Activated CD4-positive, CD25-positive, alpha-beta regulatory T cell treated with anti-CD3 and anti-CD28 coated beads, Interleukin-2, amount 50 U/mL, for 24 hours (primary cell): ENCODE results near the gene HTR4.
"Not testable (repeated sequence)": the region's sequence is repeated elsewhere in the genome, so short reads cannot be mapped to it uniquely, and the experiment has no call there.

ENCODE experiments used
- ATAC-seq, 2 donors: fragments of 150-1000 bp; cut with Tn5 transposase; one replicate each; pipeline ENCODE4 v1.10.0; 2021; ENCODE audit warnings: mild to moderate bottlenecking in 1 of 2, moderate library complexity in 1 of 2

HTR4 gene, protein sequence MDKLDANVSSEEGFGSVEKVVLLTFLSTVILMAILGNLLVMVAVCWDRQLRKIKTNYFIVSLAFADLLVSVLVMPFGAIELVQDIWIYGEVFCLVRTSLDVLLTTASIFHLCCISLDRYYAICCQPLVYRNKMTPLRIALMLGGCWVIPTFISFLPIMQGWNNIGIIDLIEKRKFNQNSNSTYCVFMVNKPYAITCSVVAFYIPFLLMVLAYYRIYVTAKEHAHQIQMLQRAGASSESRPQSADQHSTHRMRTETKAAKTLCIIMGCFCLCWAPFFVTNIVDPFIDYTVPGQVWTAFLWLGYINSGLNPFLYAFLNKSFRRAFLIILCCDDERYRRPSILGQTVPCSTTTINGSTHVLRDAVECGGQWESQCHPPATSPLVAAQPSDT

DNA sequence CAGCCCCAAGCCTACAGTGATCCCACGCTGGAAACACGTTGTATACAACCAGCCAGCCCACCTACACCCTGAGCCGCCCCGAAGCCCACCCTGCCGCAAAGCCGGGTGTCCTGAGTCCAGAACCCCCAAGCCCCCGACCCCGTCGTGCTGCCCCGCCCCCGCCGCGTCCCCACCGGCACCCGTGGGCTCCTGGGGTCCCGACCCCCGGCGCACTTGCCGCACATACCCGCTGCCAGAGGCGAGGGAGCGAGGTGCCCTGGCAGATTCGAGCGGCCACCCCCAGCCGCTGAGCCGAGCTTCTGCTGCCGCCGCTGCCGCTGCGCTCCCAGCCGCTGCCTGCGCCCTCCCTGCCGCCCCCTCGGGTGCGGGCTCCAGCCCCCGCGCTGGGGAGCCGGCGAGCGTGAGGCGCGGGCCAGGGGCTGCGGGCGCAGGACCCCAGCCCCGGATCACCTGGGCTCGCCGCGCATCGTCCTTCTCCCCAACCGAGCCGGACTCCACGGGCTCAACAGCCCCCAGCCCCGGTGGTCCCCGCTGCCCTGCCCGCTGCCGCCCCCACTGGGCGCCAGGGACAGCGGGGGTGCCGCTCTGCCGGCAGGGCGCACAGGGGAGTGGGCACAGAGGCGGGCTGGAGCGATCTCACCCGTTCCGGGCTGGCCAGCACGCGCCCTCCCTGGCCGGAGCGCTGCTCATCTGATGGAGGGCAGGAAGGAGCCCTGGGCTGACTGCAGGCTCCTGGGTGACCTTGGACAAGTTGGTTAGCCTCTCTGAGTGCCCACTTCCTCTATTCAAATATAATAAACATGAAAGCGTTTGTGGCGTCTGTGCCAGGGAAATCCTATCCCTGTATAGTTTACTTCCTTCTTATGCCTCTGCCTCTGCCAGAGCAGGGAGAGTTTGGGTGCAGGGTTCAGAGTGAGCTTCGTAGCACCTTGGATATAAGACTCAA lies at the start of gene HTR4:
HTR4 (minus strand) TSS at position 692 of the 946 bp plus-strand sequence. CDS start 17,513 bp downstream, outside the sequence.
- no peak for ATAC-seq

DNA sequence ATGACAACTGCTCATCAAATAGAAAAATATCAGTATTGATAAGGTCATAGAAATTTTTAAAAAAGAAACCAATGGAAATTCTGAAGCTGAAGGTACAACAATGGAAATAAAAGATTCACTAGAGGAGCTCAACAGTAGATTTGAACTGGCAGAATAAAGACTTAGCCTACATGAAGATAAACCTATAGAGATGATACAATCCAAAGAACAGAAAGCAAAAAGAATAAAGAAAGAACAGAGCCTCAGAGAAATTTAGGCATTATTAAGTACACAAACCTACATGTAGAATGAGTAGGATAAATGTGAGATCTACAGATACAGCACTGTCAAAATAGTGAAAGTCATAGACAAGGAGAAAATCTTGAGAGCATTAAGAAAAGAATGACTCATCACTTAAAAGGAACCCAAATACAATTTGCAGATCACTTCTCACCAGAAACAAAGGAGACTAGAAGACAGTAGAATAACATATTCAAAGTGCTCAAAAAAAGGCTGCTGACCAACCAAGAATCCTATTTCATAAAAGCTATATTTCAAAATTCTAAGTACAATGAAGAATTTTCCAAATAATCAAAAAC lies 47.8 kb upstream of the HTR4 start:
- no peak for ATAC-seq

DNA sequence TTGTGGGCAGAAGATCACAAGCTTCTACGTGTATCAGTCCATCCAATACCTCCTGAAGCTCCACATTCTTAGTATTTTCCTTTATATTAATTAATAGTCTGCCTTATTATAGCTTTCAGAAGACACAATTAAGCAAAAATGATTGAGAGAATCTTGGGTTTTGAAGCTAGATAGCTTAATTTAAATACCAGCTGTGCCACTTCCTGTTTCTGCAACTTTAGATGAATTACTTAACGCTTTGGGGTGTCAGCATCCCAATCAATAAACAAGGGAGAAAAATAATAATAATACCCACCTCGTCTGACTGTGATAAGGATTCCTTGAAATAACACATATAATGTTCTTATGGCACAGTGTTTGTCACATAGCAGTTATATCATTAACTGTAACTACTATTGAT lies 44.7 kb upstream of the HTR4 start:
- no peak for ATAC-seq

DNA sequence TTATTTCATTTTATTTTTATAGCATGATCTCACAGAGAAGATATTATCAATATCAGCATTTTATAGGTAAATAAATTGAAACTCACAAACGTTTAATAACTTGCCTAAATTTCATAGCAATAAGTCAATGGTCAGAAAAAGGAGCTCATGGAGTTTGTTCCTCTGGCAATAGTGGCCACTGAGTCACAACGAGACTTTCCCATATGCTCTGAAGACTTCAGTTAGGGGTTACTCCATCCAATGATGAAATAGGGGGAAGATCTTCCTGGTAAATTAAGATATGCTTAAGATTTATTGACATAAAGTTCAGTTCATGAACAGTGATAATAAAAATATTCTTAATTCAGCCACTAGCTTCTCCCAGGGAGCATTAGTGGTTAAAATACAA lies 43.5 kb upstream of the HTR4 start:
- no peak for ATAC-seq

DNA sequence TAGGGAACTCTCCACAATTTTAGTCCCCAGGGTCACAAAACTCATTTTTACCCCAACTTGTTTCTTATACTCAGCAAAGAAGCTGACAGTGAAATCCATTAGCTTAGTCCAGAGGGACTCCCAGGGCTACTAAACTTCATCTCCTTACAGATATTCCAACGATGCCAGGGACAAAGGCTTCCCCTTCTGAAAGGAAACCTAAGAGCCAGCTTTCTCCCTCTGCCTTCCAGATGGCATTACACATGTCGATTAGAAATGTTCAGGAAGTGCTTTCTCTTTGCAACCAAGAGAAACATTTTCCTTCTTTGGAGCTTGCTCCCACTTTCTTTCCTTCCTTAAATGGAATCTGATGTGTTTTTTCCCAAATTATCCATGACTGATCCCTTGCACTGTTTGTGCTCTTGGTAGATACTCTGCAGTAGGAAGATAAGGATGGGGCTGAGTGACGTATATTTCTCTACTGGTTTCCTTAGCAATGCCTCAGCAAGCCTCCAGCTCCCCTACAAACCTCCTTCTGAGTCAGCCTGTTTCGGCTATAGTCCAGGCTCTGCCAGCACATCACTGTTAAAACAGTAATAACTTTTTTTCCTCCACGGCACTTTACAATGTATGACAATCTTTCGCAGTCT lies 43.0 kb upstream of the HTR4 start:
- no peak for ATAC-seq

- ATAC-seq = no peak
Observed at GRCh38 chr5:148696187-148697036, 42.1 kb upstream of the HTR4 start.

- no peak for ATAC-seq
Observed at GRCh38 chr5:148690945-148691344, 36.6 kb upstream of the HTR4 start.

DNA sequence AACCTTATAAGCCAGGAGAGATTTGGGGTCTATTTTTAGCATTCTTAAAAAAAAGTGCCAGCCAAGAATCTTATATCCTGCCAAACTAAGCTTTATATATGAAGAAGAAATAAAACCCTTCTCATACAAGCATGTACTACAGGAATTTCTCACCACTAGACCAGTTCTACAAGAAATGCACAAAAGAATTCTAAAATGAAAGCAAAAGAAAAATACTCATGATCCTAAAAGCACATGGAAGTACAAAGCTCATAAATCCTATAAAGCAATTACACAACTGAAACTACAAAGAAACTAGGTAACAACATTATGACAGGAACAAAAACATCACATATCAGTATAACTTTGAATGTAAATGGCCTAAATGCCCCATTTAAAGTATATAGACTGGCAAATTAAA lies 34.5 kb upstream of the HTR4 start:
- ATAC-seq = no peak

DNA sequence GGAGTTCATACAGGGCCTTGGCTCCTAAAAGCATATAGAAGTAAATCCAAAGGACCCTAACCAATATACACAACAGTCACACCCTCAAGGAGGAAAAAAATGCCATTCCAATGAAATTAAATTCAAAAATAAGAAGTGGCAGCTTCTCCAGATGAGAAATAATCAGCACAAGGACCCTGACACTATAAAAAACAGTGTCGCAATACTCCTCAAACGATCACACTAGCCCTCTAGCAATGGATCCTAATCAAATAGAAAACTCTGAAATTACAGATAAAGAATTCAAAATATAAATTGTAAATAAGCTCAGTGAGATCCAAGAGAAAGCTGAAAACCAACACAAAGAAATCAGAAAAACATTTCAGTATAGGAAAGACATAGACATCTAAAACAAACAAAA lies 33.5 kb upstream of the HTR4 start:
- no peak for ATAC-seq

DNA sequence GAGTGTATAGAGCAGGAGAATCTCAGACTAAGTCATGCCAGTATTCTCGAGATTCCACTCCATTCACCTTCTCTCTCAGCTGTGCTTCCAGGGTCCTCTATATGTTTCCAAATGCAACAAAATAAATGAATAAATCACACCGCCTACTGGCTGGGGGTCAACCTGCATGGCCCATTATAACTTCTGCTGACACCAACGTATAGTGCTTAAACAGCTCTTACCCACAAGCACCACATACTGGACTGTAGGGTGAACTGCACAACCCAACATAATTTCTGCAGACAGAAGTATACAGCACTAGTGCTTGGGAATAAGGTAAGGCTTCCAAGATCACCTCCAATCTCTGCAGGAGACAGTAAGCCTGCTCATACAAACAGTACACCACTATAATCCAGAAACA lies 33.1 kb upstream of the HTR4 start:
- no peak for ATAC-seq

DNA sequence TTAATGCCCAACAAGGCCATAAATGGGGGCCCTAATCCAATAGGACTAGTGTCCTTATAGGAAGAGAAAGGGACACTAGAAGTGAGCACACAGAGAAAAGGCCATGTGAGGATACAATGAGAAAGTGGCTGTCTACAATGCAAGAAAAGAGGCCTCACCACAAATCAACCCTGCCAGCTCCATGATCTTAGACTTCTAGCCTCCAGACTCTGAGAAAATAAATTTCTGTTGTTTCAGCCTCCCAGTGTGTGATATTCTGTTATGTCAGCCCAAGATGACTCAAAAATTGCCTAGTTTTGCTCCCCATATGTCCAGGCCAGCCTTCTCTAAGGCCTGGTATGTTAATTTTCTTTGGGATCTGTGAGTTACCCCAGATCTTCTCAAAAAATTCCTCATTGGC lies 32.3 kb upstream of the HTR4 start:
- ATAC-seq = no peak

GRCh38 chr5:148685520-148686134 lies 31.3 kb upstream of the HTR4 start:
- ATAC-seq = no peak

DNA sequence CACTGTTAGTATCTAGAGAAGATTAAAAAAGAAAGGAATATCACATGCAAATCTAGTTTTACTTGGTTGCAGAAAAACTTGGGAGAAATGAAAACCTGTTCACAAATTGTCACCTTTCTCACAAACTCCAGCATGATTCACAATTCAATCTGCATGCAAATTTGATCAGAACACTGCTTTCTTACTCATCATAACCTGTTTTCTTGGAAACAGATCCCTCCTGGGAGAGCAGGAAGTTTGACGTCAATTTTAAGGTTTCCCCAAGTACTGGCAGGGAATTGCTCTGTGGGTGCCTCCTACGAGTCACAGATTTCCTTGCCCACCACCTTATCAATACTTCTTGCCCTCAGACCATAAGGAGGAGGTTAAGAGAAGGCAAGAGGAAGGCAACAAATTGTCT lies 30.2 kb upstream of the HTR4 start:
- no peak for ATAC-seq

GRCh38 chr5:148683651-148684050 lies 29.3 kb upstream of the HTR4 start:
- ATAC-seq = no peak

- ATAC-seq = no peak
Observed at GRCh38 chr5:148682058-148683026, 28.0 kb upstream of the HTR4 start.

- ATAC-seq = no peak
Observed at GRCh38 chr5:148681157-148682057, 27.1 kb upstream of the HTR4 start.

- not testable (repeated sequence) for ATAC-seq
Observed at GRCh38 chr5:148673704-148674103, 19.4 kb upstream of the HTR4 start.

DNA sequence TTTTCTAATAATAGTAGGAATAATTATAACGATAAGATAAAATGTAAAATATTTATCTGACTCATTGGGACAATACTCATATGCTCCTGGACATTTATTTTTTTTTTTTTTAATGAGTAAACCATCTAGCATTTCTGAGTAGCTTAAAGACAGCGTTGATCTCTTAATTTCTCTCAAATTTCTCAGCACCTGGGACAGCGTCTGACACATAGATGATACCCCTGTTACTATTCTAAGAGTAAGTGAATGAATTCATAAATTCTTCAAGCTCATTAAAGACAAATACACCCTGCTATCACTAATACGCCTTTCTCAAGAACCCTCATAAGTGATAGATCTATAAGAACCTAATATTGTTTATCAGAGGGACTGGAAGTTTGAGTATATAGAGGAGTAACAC lies 12.0 kb upstream of the HTR4 start:
- no peak for ATAC-seq

DNA sequence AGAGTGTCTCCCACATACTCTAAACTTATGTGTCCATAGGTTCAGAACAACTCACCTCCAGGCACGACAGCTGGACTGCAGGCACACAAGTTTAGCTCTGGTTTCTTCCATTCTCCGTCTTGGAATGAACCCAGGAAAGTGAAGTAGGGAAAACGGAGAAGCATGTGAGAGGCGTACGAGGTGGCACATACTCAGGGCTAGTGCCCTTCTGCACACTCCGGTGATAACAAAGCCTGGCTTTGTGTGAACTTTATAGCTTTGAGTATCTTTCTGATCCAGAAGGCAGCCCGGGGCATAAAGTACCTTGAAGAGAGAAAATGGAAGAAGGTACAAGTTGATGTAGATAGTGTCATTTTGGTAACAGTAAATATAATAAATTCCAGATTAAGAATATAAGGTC lies 11.1 kb upstream of the HTR4 start:
- ATAC-seq = no peak
